HEK293 (cell line): ENCODE data around the gene ZNF22.

Source experiments
- CTCF ChIA-PET: fragments of 350-600 bp; formaldehyde crosslinking; extraction: SDS; loops from one replicate; lab custom pipeline; 2021; ENCODE audit warnings: antibody characterized with exemption; lab: Yijun Ruan, JAX
- POLR2A ChIA-PET: fragments of 300-600 bp; formaldehyde crosslinking; extraction: SDS; loops from one replicate; lab custom pipeline; 2020; ENCODE audit warnings: antibody characterized with exemption, inconsistent platforms; lab: Yijun Ruan, JAX
- H3K27ac ChIP-seq: fragments of 200-500 bp; sonication (Bioruptor generic); 2 replicates; pipeline ENCODE4 v1.5.1; 2014; ENCODE audit warnings: low read depth, low read length, control low read depth, inconsistent platforms; ENCODE audit errors: extremely low read depth
- H3K36me3 ChIP-seq, 2 experiments: fragments of 200-500 bp in 1 of 2; sonication (Bioruptor generic) in 1 of 2; 1 replicate in 1 of 2; 2 replicates in 1 of 2; pipeline ENCODE4 v1.5.1; 2014 to 2017; ENCODE audit warnings: inconsistent platforms in 2 of 2, low read length in 2 of 2; ENCODE audit not compliant: control insufficient read depth in 2 of 2, insufficient read depth in 1 of 2
- H3K4me1 ChIP-seq: fragments of 200-500 bp; sonication (Bioruptor generic); 2 replicates; pipeline ENCODE4 v1.5.1; 2014; ENCODE audit warnings: mild to moderate bottlenecking, low read length, inconsistent platforms; ENCODE audit not compliant: control insufficient read depth, insufficient read depth
- H3K4me3 ChIP-seq: 2 replicates; pipeline ENCODE4 v1.5.1; 2011; ENCODE audit warnings: low read depth, mild to moderate bottlenecking, control low read depth, low read length, moderate library complexity
- H3K9me3 ChIP-seq: fragments of 200-500 bp; sonication (Bioruptor generic); 2 replicates; pipeline ENCODE4 v1.5.1; 2014; ENCODE audit warnings: low read depth, low read length, inconsistent platforms; ENCODE audit not compliant: control insufficient read depth, insufficient read depth
- SCRT2 ChIP-seq: fragments of 450-650 bp; formaldehyde crosslinking; IDR thresholded peaks from 2 replicates; pipeline ENCODE4 v1.5.1; 2016; ENCODE audit warnings: missing biosample characterization, missing genetic modification characterization
- ZBTB48 ChIP-seq: fragments of 450-650 bp; formaldehyde crosslinking; IDR thresholded peaks from 2 replicates; pipeline ENCODE4 v1.5.1; 2016; ENCODE audit warnings: missing biosample characterization, missing genetic modification characterization
- ZNF169 ChIP-seq: fragments of 450-650 bp; formaldehyde crosslinking; IDR thresholded peaks from 2 replicates; pipeline ENCODE4 v1.5.1; 2016; ENCODE audit warnings: missing biosample characterization, missing genetic modification characterization
- ZNF292 ChIP-seq: fragments of 450-650 bp; formaldehyde crosslinking; IDR thresholded peaks from 2 replicates; pipeline ENCODE4 v1.5.1; 2016; ENCODE audit warnings: low read depth, missing biosample characterization, missing genetic modification characterization, borderline replicate concordance
- ZNF37A ChIP-seq: fragments of 450-650 bp; IDR thresholded peaks from 2 replicates; pipeline ENCODE4 v1.5.1; 2018; ENCODE audit warnings: missing biosample characterization, missing genetic modification characterization
- ZNF501 ChIP-seq: fragments of 450-650 bp; formaldehyde crosslinking; IDR thresholded peaks from 2 replicates; pipeline ENCODE4 v1.5.1; 2016; ENCODE audit warnings: missing biosample characterization, missing genetic modification characterization
- ZNF514 ChIP-seq: fragments of 450-650 bp; formaldehyde crosslinking; IDR thresholded peaks from 2 replicates; pipeline ENCODE4 v1.5.1; 2016; ENCODE audit warnings: missing biosample characterization, missing genetic modification characterization
- ZNF585B ChIP-seq: fragments of 450-650 bp; formaldehyde crosslinking; IDR thresholded peaks from 2 replicates; pipeline ENCODE4 v1.5.1; 2016; ENCODE audit warnings: missing biosample characterization, missing genetic modification characterization
- ZNF596 ChIP-seq: fragments of 450-650 bp; IDR thresholded peaks from 2 replicates; pipeline ENCODE4 v1.5.0; 2018; ENCODE audit warnings: missing biosample characterization, mild to moderate bottlenecking, missing genetic modification characterization, moderate library complexity
- ZNF707 ChIP-seq: fragments of 450-650 bp; formaldehyde crosslinking; IDR thresholded peaks from 2 replicates; pipeline ENCODE4 v1.5.1; 2016; ENCODE audit warnings: missing biosample characterization, missing genetic modification characterization
- ZNF791 ChIP-seq: fragments of 450-650 bp; formaldehyde crosslinking; IDR thresholded peaks from 2 replicates; pipeline ENCODE4 v1.5.1; 2016; ENCODE audit warnings: missing biosample characterization, missing genetic modification characterization
- TF ChIP-seq, protein P1 (sequence below): fragments of 450-650 bp; formaldehyde crosslinking; IDR thresholded peaks from 2 replicates; pipeline ENCODE4 v1.5.1; 2016; ENCODE audit warnings: missing biosample characterization, missing genetic modification characterization, borderline replicate concordance
- TF ChIP-seq, protein P2 (sequence below): fragments of 450-650 bp; formaldehyde crosslinking; IDR thresholded peaks from 2 replicates; pipeline ENCODE4 v1.5.1; 2016; ENCODE audit warnings: missing biosample characterization, missing genetic modification characterization
- TF ChIP-seq, protein P3 (sequence below): fragments of 450-650 bp; formaldehyde crosslinking; IDR thresholded peaks from 2 replicates; pipeline ENCODE4 v1.5.1; 2016; ENCODE audit warnings: missing biosample characterization, missing genetic modification characterization
- TF ChIP-seq, protein P4 (sequence below): fragments of 450-650 bp; formaldehyde crosslinking; optimal IDR thresholded peaks from 2 replicates; pipeline ENCODE3; 2016; ENCODE audit warnings: missing biosample characterization, mild to moderate bottlenecking, missing genetic modification characterization
- TF ChIP-seq, protein P5 (sequence below): fragments of 450-650 bp; formaldehyde crosslinking; IDR thresholded peaks from 2 replicates; pipeline ENCODE4 v1.5.1; 2016; ENCODE audit warnings: missing biosample characterization, missing genetic modification characterization, borderline replicate concordance
- TF ChIP-seq, protein P6 (sequence below): fragments of 450-650 bp; formaldehyde crosslinking; conservative IDR thresholded peaks from 2 replicates; pipeline ENCODE4 v1.5.1; 2016; ENCODE audit warnings: low read depth, missing biosample characterization, missing genetic modification characterization

The ZNF22 gene

DNA sequence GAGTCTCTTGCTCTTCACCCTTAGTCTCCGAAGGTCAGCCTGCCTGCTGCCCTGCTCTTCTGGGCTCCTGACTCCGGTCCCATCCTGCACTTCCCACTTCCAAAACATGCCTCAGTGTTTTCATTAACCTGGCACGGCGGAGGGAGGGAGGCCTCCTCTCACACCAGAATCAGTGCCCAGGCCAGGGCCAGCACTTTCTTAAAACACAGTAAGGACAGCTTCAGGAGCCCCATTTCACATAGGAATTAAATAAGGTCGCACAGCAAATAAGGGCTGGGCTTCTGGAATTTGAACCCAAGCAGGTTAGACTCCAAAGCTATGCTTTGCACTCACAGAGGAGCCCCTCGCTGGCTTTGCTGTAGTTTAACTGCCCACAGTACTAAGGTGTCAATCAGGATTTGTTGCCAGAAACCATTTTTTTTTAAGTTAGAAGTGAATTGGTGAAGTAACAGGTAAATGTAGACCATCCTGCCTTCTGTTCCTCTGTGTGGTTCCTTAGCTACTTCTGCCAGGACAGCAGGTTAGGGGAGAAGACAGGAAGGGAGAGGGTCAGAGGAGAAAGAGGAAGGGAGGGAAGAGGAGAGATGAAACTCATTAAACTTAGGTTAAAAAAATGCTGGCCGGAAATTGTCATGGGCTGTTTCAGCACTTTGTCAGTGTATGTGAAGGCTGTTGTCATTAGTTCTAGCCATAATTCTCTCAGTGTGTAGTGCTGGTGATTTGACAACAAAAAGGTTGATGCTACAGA is 40.1 kb upstream of the ZNF22 start (continued):
- TF ChIP-seq ZNF292 (tag by site-specific recombination) (no peak), ZNF37A (no peak), ZNF514 (tag by site-specific recombination) (no peak), ZBTB48 (tag by site-specific recombination) (no peak), ZNF585B (tag by site-specific recombination) (no peak)
- TF ChIP-seq, protein P1, sequence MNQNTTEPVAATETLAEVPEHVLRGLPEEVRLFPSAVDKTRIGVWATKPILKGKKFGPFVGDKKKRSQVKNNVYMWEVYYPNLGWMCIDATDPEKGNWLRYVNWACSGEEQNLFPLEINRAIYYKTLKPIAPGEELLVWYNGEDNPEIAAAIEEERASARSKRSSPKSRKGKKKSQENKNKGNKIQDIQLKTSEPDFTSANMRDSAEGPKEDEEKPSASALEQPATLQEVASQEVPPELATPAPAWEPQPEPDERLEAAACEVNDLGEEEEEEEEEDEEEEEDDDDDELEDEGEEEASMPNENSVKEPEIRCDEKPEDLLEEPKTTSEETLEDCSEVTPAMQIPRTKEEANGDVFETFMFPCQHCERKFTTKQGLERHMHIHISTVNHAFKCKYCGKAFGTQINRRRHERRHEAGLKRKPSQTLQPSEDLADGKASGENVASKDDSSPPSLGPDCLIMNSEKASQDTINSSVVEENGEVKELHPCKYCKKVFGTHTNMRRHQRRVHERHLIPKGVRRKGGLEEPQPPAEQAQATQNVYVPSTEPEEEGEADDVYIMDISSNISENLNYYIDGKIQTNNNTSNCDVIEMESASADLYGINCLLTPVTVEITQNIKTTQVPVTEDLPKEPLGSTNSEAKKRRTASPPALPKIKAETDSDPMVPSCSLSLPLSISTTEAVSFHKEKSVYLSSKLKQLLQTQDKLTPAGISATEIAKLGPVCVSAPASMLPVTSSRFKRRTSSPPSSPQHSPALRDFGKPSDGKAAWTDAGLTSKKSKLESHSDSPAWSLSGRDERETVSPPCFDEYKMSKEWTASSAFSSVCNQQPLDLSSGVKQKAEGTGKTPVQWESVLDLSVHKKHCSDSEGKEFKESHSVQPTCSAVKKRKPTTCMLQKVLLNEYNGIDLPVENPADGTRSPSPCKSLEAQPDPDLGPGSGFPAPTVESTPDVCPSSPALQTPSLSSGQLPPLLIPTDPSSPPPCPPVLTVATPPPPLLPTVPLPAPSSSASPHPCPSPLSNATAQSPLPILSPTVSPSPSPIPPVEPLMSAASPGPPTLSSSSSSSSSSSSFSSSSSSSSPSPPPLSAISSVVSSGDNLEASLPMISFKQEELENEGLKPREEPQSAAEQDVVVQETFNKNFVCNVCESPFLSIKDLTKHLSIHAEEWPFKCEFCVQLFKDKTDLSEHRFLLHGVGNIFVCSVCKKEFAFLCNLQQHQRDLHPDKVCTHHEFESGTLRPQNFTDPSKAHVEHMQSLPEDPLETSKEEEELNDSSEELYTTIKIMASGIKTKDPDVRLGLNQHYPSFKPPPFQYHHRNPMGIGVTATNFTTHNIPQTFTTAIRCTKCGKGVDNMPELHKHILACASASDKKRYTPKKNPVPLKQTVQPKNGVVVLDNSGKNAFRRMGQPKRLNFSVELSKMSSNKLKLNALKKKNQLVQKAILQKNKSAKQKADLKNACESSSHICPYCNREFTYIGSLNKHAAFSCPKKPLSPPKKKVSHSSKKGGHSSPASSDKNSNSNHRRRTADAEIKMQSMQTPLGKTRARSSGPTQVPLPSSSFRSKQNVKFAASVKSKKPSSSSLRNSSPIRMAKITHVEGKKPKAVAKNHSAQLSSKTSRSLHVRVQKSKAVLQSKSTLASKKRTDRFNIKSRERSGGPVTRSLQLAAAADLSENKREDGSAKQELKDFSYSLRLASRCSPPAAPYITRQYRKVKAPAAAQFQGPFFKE (tag by site-specific recombination): no peak
- TF ChIP-seq, protein P2, sequence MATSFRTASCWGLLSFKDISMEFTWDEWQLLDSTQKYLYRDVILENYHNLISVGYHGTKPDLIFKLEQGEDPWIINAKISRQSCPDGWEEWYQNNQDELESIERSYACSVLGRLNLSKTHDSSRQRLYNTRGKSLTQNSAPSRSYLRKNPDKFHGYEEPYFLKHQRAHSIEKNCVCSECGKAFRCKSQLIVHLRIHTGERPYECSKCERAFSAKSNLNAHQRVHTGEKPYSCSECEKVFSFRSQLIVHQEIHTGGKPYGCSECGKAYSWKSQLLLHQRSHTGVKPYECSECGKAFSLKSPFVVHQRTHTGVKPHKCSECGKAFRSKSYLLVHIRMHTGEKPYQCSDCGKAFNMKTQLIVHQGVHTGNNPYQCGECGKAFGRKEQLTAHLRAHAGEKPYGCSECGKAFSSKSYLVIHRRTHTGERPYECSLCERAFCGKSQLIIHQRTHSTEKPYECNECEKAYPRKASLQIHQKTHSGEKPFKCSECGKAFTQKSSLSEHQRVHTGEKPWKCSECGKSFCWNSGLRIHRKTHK (tag by site-specific recombination): no peak

DNA sequence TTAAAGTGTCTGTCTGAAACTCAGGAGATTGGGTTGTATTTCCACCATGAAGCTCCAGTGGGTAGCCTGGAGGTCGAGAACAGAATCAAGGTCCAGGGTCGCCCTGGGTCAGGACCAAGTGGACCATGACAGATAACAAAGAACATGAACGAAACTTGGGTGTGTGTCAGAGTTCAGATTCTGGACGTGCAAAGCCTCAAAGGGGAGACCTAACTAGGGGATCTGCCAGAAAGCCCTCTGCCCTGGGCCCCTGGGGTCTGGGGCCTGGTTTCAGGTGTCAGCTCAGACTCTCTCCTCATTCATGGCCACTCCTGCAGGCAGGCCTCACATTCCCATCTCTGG is 39.5 kb upstream of the ZNF22 start:
- ChIA-PET CTCF (interaction anchor here (0.6 kb wide), 1 partner anchor 349 kb away, joined by 5 read pairs; no protein-coding TSS in a partner anchor), POLR2A (no interaction called here)
- no peaks in the 10 kb centered on the region for H3K9me3 ChIP-seq
- no peak overlapping the region for H3K27ac ChIP-seq
- no peaks in the 10 kb centered on the region for H3K36me3 ChIP-seq
- TF ChIP-seq ZNF707 (tag by site-specific recombination) (no peak), ZNF169 (tag by site-specific recombination) (no peak), SCRT2 (tag by site-specific recombination) (no peak), ZNF791 (tag by site-specific recombination) (no peak), ZNF596 (tag by site-specific recombination) (no peak), ZNF501 (tag by site-specific recombination) (no peak)
- TF ChIP-seq, protein P3, sequence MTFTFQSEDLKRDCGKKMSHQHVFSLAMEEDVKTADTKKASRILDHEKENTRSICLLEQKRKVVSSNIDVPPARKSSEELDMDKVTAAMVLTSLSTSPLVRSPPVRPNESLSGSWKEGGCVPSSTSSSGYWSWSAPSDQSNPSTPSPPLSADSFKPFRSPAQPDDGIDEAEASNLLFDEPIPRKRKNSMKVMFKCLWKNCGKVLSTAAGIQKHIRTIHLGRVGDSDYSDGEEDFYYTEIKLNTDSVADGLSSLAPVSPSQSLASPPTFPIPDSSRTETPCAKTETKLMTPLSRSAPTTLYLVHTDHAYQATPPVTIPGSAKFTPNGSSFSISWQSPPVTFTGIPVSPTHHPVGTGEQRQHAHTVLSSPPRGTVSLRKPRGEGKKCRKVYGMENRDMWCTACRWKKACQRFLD (tag by site-specific recombination): no peak
- TF ChIP-seq, protein P4, sequence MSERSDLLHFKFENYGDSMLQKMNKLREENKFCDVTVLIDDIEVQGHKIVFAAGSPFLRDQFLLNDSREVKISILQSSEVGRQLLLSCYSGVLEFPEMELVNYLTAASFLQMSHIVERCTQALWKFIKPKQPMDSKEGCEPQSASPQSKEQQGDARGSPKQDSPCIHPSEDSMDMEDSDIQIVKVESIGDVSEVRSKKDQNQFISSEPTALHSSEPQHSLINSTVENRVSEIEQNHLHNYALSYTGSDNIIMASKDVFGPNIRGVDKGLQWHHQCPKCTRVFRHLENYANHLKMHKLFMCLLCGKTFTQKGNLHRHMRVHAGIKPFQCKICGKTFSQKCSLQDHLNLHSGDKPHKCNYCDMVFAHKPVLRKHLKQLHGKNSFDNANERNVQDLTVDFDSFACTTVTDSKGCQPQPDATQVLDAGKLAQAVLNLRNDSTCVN (tag by site-specific recombination): no peak
- TF ChIP-seq, protein P5, sequence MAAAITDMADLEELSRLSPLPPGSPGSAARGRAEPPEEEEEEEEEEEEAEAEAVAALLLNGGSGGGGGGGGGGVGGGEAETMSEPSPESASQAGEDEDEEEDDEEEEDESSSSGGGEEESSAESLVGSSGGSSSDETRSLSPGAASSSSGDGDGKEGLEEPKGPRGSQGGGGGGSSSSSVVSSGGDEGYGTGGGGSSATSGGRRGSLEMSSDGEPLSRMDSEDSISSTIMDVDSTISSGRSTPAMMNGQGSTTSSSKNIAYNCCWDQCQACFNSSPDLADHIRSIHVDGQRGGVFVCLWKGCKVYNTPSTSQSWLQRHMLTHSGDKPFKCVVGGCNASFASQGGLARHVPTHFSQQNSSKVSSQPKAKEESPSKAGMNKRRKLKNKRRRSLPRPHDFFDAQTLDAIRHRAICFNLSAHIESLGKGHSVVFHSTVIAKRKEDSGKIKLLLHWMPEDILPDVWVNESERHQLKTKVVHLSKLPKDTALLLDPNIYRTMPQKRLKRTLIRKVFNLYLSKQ (tag by site-specific recombination): no peak
- TF ChIP-seq, protein P6, sequence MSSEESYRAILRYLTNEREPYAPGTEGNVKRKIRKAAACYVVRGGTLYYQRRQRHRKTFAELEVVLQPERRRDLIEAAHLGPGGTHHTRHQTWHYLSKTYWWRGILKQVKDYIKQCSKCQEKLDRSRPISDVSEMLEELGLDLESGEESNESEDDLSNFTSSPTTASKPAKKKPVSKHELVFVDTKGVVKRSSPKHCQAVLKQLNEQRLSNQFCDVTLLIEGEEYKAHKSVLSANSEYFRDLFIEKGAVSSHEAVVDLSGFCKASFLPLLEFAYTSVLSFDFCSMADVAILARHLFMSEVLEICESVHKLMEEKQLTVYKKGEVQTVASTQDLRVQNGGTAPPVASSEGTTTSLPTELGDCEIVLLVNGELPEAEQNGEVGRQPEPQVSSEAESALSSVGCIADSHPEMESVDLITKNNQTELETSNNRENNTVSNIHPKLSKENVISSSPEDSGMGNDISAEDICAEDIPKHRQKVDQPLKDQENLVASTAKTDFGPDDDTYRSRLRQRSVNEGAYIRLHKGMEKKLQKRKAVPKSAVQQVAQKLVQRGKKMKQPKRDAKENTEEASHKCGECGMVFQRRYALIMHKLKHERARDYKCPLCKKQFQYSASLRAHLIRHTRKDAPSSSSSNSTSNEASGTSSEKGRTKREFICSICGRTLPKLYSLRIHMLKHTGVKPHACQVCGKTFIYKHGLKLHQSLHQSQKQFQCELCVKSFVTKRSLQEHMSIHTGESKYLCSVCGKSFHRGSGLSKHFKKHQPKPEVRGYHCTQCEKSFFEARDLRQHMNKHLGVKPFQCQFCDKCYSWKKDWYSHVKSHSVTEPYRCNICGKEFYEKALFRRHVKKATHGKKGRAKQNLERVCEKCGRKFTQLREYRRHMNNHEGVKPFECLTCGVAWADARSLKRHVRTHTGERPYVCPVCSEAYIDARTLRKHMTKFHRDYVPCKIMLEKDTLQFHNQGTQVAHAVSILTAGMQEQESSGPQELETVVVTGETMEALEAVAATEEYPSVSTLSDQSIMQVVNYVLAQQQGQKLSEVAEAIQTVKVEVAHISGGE: no peak
- peaks cover 10% of the 10 kb centered on the region; the same call in 1 of the 2 replicates for H3K4me1 ChIP-seq
- no peak overlapping the region for H3K4me3 ChIP-seq
